IPS-NIHi7 (cell line): ENCODE data around the gene PREX1.
A peak's percentile ranks its signal among the peaks of the same experiment; 100 is the strongest.

ENCODE experiments used
- DNase-seq: peaks from one replicate; pipeline ENCODE4 v3.0.0; 2012; ENCODE audit warnings: mixed read lengths; ENCODE audit errors: extremely low spot score

Gene PREX1

GRCh38 chr20:48659858-48660257, 167.9 kb downstream of the PREX1 start:
- DNase-seq: no peak

GRCh38 chr20:48658505-48658904, 169.3 kb downstream of the PREX1 start:
- no peak for DNase-seq

- DNase-seq: no peak
These were observed 169.7 kb downstream of the PREX1 start for GRCh38 chr20:48658198-48658476.

- peak; percentile 92 for DNase-seq
These were observed 170.2 kb downstream of the PREX1 start for GRCh38 chr20:48657426-48658197.

DNA sequence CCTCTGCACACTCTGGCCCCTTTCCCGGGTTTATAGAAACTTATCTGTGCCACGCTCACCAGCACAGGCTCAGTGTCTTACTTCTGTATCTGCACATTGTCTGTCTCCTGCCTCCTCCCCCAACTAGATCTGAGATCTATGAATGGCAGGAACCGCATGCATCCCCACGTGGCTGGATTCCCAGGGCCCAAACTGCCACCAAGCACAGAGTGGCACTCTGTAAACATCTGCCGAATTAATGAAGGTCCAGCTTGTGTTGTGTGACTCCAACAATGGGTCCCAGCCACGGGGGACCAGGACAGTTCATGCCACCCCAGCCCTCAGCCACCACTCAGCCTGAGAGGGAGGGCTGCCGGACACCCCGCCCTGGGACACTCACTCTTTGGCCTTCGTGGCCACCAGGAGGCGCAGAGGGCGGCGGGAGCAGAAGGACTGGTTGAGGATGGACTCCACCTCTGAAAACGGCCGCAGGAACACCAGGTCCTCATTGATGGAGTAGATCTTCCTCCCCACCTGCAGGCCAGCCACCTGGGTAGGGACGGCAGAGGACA, 171.1 kb downstream of the PREX1 start:
- DNase-seq: peak; percentile 86

- no peak for DNase-seq
These were observed 171.7 kb downstream of the PREX1 start for GRCh38 chr20:48656137-48656536.

DNA sequence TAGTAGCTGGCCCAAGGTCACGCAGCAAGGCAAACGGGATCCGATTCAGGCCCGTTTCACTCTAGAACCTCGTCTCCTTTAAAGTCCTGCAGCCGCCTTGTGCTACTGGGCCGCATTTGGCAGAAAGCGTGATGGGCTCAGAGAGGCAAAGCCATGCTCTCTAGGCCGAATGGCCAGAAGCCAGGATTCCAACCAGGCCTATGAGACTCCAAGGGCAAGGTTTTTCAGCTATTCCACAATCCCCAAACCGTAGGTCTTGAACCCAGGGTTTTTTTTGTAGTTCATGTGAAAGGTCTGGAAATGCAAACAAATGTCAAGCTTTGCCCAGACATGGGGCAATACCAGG, 174.1 kb downstream of the PREX1 start:
- DNase-seq: no peak

GRCh38 chr20:48652961-48653705, 174.7 kb downstream of the PREX1 start:
- no peak for DNase-seq

DNA sequence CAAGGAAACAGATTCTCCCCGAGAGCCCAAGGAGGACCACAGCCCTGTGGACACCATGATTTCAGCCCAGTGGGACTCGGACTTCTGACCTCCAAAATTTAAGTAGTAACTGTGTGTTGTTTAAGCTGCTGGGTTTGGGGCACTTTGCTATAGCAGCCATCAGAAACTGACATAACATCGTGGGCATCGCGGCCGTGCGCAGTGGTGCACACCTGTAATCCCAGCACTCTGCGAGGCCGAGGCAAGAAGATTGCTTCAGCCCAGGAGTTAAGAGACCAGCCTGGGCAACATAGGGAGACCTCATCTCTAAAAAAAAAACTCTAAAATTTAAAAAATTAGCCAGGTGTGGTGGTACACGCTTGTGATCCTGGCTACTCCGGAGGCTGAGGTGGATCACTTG, 175.8 kb downstream of the PREX1 start:
- no peak for DNase-seq

DNA sequence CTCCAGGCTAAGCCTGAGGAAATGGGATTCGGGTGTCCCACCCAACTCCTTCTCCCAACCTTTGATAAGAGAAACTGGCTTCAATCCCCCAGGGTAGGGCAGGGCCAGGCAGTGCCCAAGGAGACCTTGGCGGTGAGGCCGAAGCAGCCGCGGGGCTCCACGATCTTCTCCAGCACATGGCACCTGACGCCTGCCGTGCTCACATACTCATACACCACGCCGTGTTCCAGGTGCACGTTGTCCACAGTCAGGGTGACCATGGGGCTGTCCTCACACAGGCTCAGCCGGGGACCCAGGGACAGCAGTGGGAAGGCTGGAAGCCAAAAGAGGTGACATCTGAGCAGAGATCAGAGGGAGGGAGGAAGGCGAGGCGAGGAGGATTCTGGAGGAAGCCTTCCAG, 176.5 kb downstream of the PREX1 start:
- DNase-seq: no peak

- no peak for DNase-seq
These were observed 177.9 kb downstream of the PREX1 start for GRCh38 chr20:48649868-48650267.

DNA sequence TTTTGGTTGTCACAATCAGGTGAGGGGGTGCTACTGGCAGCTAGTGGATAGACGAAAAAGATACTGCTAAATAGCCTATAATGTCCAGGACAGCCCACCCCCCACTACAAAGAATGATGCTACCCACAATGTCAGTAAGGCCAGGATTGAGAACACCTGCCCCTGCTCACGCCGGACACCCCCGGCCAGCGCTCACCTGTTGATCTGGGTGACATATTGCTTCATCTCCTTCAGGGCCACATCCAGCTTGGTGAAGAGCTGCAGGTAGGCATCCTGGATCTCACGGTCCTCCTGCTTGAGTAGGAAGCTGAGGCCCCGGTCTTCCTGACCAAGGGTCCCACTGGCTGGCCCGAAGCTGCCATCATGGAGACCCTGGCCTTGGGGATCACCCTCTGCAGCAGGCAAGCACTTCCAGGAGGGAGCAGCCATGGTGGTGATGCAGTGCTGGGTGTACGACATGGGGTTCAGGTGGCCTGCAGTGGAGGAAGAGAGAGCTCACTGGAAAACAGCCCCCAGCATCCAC, 178.6 kb downstream of the PREX1 start:
- no peak for DNase-seq

- no peak for DNase-seq
These were observed 179.2 kb downstream of the PREX1 start for GRCh38 chr20:48648482-48649051.

GRCh38 chr20:48647858-48648257, 179.9 kb downstream of the PREX1 start:
- DNase-seq: no peak

- no peak for DNase-seq
These were observed 182.1 kb downstream of the PREX1 start for GRCh38 chr20:48645666-48646065.

DNA sequence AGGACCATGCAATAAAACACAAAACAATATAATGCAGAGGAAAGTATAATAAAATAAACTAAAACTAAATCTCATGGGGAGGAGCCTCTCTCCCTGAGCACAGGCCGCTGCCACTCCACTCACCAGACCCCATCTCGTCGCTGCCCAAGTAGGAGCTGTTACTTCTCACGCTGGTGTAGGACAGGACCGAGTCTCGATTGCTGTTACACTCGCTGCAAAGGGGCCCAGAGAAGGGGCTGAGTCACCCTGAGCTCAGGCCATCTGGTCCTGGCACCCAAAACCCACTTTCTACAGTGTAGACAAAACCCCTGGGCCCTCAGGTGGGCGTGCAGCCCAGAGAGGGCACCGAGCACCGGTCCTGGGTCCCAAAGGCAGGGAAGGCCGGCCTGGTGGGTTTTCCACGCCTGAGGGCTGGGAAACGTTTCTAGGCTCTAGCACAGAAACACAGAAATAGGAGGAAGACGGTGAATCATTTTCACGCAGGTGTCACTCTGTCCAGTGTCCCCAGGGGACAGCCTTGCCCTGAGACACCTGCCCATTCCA, 183.4 kb downstream of the PREX1 start:
- no peak for DNase-seq

GRCh38 chr20:48642105-48642880, 185.5 kb downstream of the PREX1 start:
- no peak for DNase-seq

GRCh38 chr20:48640871-48641270, 186.9 kb downstream of the PREX1 start:
- no peak for DNase-seq

- no peak for DNase-seq
These were observed 187.9 kb downstream of the PREX1 start for GRCh38 chr20:48639899-48640298.

- DNase-seq: no peak
These were observed 189.3 kb downstream of the PREX1 start for GRCh38 chr20:48638546-48638945.

DNA sequence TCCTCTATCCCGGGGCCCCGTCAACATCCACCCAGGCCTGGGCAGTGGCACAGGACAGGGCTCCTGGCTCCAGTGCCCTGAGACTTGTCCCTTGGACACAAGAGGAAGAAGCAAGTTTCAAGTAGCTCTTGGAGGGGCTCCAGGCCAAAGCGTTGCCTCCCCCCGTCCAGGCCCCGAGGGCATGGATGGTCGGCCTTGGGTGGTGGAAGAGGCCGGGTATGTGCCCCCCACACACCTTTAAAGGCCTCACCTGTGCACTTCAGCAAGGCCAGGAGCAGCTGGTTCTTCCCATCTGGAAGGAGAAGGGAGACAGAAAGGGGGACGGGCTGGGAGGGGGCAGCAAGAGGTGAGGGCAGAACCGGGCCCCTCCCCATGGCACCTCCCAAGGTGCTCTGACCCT, 190.3 kb downstream of the PREX1 start:
- no peak for DNase-seq

GRCh38 chr20:48636301-48636700, 191.5 kb downstream of the PREX1 start:
- no peak for DNase-seq
